Tibial nerve (tissue), 4 donors: ENCODE results near the gene ITGA8. TPM values are rescaled to one million over a fixed set of nuclear protein-coding genes. Genes with fewer than 3 reads are reported as not detected.

Experiments
- DNase-seq, 2 donors: peaks; one replicate each; pipeline ENCODE4 v3.0.0-alpha.2; 2019; ENCODE audit warnings: low spot score in 2 of 2
- H3K27ac ChIP-seq, 4 donors: fragments of 200-600 bp; sonication (generic) in 3 of 4; one replicate each; pipeline ENCODE4 v1.5.1; 2017 to 2019; ENCODE audit warnings: mild to moderate bottlenecking in 1 of 4
- H3K27me3 ChIP-seq, 2 donors: fragments of 200-600 bp; sonication (generic) in 1 of 2; one replicate each; pipeline versions ENCODE4 v1.5.1 to v1.6.0; 2017 to 2019
- H3K36me3 ChIP-seq, 3 donors: fragments of 200-600 bp; sonication (generic); one replicate each; pipeline ENCODE4 v1.5.1; 2018 to 2019
- H3K4me1 ChIP-seq, 4 donors: fragments of 200-600 bp; sonication (generic) in 3 of 4; one replicate each; pipeline ENCODE4 v1.5.1; 2017 to 2019
- H3K4me3 ChIP-seq, 4 donors: fragments of 200-600 bp; sonication (generic) in 3 of 4; one replicate each; pipeline ENCODE4 v1.5.1; 2017 to 2019; ENCODE audit warnings: mild to moderate bottlenecking in 1 of 4, moderate library complexity in 1 of 4
- H3K9me3 ChIP-seq, 4 donors: fragments of 200-600 bp; sonication (generic) in 3 of 4; one replicate each; pipeline ENCODE4 v1.5.1; 2017 to 2019
- CTCF ChIP-seq, 5 experiments: fragments of 200-600 bp in 3 of 5; fragments of 450-650 bp in 2 of 5; sonication (generic) in 3 of 5; IDR thresholded peaks; one replicate each; pipeline ENCODE4 v1.5.1; 2016 to 2019; ENCODE audit warnings: antibody characterized with exemption in 5 of 5, mild to moderate bottlenecking in 3 of 5, moderate library complexity in 2 of 5
- EP300 ChIP-seq, 2 donors: sonication (generic); formaldehyde crosslinking; IDR thresholded peaks; one replicate each; pipeline ENCODE4 v1.6.1; 2017; ENCODE audit warnings: antibody characterized with exemption in 2 of 2, mild to moderate bottlenecking in 1 of 2
- POLR2A ChIP-seq, 2 donors: fragments of 450-650 bp; IDR thresholded peaks; one replicate each; pipeline ENCODE4 v1.6.1; 2017; ENCODE audit warnings: antibody characterized with exemption in 2 of 2, mild to moderate bottlenecking in 2 of 2, moderate library complexity in 2 of 2
- WGBS, 2 donors: methylation state at CpG; one replicate each; pipeline ENCODE4 v1.1.5; 2018; 5-methylcytosine and 5-hydroxymethylcytosine counted together
- total RNA-seq, 4 donors: library from RNA; depleted of rRNA; stranded (reverse); fragments of >200 nt; gene quantifications; one replicate each; pipeline ENCODE4 v1.1.0, GENCODE V29; 2016

Gene ITGA8
- total RNA-seq, 4 donors from 2014 or later: 1.5 to 8.7 (median 4.3) TPM

- no peaks in the 10 kb centered on the region for H3K36me3 ChIP-seq
- H3K27me3 ChIP-seq: no peaks in the 10 kb centered on the region
- TF ChIP-seq CTCF (IDR thresholded peaks at IDR 0.05): no peak
- DNase-seq: no peak
- no peaks in the 10 kb centered on the region for H3K9me3 ChIP-seq
- WGBS, 2 donors: 89 to 95% methylated on average over 4 of the region's 4 CpGs
- no peak overlapping the region for H3K4me3 ChIP-seq
- no peaks in the 10 kb centered on the region for H3K4me1 ChIP-seq
- H3K27ac ChIP-seq: no peak overlapping the region
These were observed 67.0 kb downstream of the ITGA8 start for GRCh38 chr10:15652757-15653156.

GRCh38 chr10:15652117-15652516 lies 67.6 kb downstream of the ITGA8 start:
- no peaks in the 10 kb centered on the region for H3K36me3 ChIP-seq
- 63 to 71% methylated on average over 7 of the region's 7 CpGs for WGBS, 2 donors
- H3K9me3 ChIP-seq: no peaks in the 10 kb centered on the region
- no peaks in the 10 kb centered on the region for H3K27me3 ChIP-seq
- no peak overlapping the region for H3K4me3 ChIP-seq
- no peak for TF ChIP-seq POLR2A (IDR thresholded peaks at IDR 0.05)
- TF ChIP-seq EP300 (IDR thresholded peaks at IDR 0.05): no peak
- TF ChIP-seq CTCF (IDR thresholded peaks at IDR 0.05): no peak
- no peaks in the 10 kb centered on the region for H3K4me1 ChIP-seq
- no peak overlapping the region for H3K27ac ChIP-seq
- no peak for DNase-seq

- no peaks in the 10 kb centered on the region for H3K36me3 ChIP-seq
- H3K4me1 ChIP-seq: no peaks in the 10 kb centered on the region
- no peaks in the 10 kb centered on the region for H3K27me3 ChIP-seq
- no peak overlapping the region for H3K27ac ChIP-seq
- 54 to 59% methylated on average over 6 of the region's 6 CpGs for WGBS, 2 donors
- no peak overlapping the region for H3K4me3 ChIP-seq
- DNase-seq: no peak
- no peak for TF ChIP-seq CTCF (IDR thresholded peaks at IDR 0.05)
- no peak for TF ChIP-seq EP300 (IDR thresholded peaks at IDR 0.05)
- no peak for TF ChIP-seq POLR2A (IDR thresholded peaks at IDR 0.05)
- no peaks in the 10 kb centered on the region for H3K9me3 ChIP-seq
These were observed 68.5 kb downstream of the ITGA8 start for GRCh38 chr10:15651175-15651574.

- WGBS, 2 donors: 43 to 48% methylated on average over 2 of the region's 2 CpGs
- no peak for DNase-seq
- H3K27ac ChIP-seq: no peak overlapping the region
- no peak for TF ChIP-seq POLR2A (IDR thresholded peaks at IDR 0.05)
- no peak for TF ChIP-seq EP300 (IDR thresholded peaks at IDR 0.05)
- TF ChIP-seq CTCF (IDR thresholded peaks at IDR 0.05): no peak
- no peaks in the 10 kb centered on the region for H3K36me3 ChIP-seq
- no peaks in the 10 kb centered on the region for H3K27me3 ChIP-seq
- no peaks in the 10 kb centered on the region for H3K9me3 ChIP-seq
- no peak overlapping the region for H3K4me3 ChIP-seq
- no peaks in the 10 kb centered on the region for H3K4me1 ChIP-seq
These were observed 77.6 kb downstream of the ITGA8 start for GRCh38 chr10:15642095-15642494.

- Histone ChIP-seq H3K4me3 (no peak overlapping the region), H3K4me1 (no peaks in the 10 kb centered on the region), H3K27me3 (no peaks in the 10 kb centered on the region), H3K27ac (no peak overlapping the region), H3K9me3 (no peaks in the 10 kb centered on the region), H3K36me3 (no peaks in the 10 kb centered on the region)
- DNase-seq: no peak
- 49 to 68% methylated on average over 5 of the region's 5 CpGs for WGBS, 2 donors
- TF ChIP-seq POLR2A (IDR thresholded peaks at IDR 0.05): no peak
- TF ChIP-seq CTCF (IDR thresholded peaks at IDR 0.05): no peak
- TF ChIP-seq EP300 (IDR thresholded peaks at IDR 0.05): no peak
These were observed 79.1 kb downstream of the ITGA8 start for GRCh38 chr10:15640536-15641085.
